ENCODE measurements around the gene ALDH1A3. TPM values are rescaled to one million over a fixed set of nuclear protein-coding genes. Genes with fewer than 3 reads are reported as not detected.
A peak's percentile ranks its signal among the peaks of the same experiment; 100 is the strongest.
"Not testable (repeated sequence)": the region's sequence is repeated elsewhere in the genome, so short reads cannot be mapped to it uniquely, and the experiment has no call there.

The ALDH1A3 gene
- total RNA-seq, 1 donor from 2014 or later: 62.9 TPM

DNA sequence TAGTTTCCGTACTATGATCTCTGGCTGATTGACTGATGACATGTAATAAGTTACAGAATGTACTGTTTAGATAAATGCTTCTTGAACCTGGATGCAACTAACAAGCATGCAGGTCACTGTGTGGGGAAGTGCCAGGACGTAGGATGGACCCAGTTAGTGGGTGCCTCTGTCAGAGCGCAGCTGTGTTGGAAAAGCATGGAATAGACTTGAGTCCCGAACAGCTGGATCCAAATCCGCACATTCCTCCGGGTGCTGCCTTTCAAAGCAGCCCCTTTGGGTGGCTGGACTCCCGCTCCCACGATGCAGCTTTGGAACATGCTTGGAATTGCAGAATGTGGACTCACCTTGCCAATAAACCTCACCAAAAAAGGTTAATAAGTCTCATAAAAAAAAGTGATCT lies 35.5 kb upstream of the ALDH1A3 start:
- Histone ChIP-seq H3K27me3 (no peaks in the 10 kb centered on the region), H3K4me1 (peaks cover 2% of the 10 kb centered on the region), H3K36me3 (no peaks in the 10 kb centered on the region), H3K9me3 (no peaks in the 10 kb centered on the region), H3K4me3 (no peak overlapping the region), H3K27ac (no peak overlapping the region)
- TF ChIP-seq POLR2A (IDR thresholded peaks at IDR 0.05) (no peak), POLR2AphosphoS5 (IDR thresholded peaks at IDR 0.05; ENCODE audit: insufficient read depth in 1 of 2, low read depth in 1 of 2) (no peak)
- TF ChIP-seq, protein P1, sequence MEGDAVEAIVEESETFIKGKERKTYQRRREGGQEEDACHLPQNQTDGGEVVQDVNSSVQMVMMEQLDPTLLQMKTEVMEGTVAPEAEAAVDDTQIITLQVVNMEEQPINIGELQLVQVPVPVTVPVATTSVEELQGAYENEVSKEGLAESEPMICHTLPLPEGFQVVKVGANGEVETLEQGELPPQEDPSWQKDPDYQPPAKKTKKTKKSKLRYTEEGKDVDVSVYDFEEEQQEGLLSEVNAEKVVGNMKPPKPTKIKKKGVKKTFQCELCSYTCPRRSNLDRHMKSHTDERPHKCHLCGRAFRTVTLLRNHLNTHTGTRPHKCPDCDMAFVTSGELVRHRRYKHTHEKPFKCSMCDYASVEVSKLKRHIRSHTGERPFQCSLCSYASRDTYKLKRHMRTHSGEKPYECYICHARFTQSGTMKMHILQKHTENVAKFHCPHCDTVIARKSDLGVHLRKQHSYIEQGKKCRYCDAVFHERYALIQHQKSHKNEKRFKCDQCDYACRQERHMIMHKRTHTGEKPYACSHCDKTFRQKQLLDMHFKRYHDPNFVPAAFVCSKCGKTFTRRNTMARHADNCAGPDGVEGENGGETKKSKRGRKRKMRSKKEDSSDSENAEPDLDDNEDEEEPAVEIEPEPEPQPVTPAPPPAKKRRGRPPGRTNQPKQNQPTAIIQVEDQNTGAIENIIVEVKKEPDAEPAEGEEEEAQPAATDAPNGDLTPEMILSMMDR (IDR thresholded peaks at IDR 0.05): no peak
- intact Hi-C loops (cut with DNase I): no loop called here
- DNase-seq (ENCODE audit: extremely low spot score in 2 of 2): no peak

DNA sequence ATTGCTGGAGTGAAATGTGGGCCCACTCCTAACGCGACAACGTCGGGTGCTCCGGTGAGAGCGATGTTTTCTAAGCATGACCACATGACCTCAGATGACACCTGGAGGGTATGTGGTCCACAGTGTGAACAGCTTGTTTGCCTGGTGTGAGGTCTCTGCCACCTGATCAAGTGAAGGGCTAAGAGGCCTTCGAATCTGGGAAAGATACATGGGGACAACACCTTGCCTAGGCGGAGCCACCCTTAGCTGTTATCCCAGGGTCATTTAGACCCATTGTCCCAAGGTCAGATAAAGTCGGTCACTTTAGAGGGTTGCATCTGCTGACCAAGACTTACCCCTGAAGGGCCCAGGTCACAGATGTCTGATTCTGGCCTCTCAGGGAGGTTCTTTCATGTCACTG lies 34.9 kb upstream of the ALDH1A3 start:
- intact Hi-C loops (cut with DNase I): no loop called here
- DNase-seq (ENCODE audit: extremely low spot score in 2 of 2): no peak
- Histone ChIP-seq H3K9me3 (no peaks in the 10 kb centered on the region), H3K27me3 (no peaks in the 10 kb centered on the region), H3K27ac (no peak overlapping the region), H3K4me1 (peaks cover 8% of the 10 kb centered on the region), H3K36me3 (no peaks in the 10 kb centered on the region), H3K4me3 (no peak overlapping the region)
- TF ChIP-seq, protein P1 (IDR thresholded peaks at IDR 0.05): no peak
- TF ChIP-seq POLR2A (IDR thresholded peaks at IDR 0.05) (no peak), POLR2AphosphoS5 (IDR thresholded peaks at IDR 0.05; ENCODE audit: insufficient read depth in 1 of 2, low read depth in 1 of 2) (no peak)

DNA sequence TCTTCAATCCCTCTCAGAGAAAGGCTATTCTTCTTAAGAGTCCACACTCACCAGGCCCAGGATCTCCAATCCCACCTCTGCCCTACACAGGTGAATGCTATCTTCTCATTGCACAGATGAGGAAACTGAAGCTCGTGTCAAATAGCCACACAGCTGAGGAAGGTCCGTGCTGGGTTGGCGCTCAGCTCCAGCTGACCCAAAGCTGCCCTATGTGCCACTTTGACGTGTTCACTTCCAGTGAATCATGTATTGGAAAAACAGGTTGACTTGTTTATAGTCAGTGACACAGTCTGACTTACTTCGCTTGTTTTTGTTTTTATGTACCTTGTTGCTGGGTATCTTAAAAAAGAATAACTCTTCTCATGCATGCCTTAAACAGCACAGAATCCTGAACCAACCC lies 32.4 kb upstream of the ALDH1A3 start:
- Histone ChIP-seq H3K27me3 (no peaks in the 10 kb centered on the region), H3K27ac (no peak overlapping the region), H3K4me1 (peaks cover 12% of the 10 kb centered on the region), H3K4me3 (no peak overlapping the region), H3K36me3 (no peaks in the 10 kb centered on the region), H3K9me3 (no peaks in the 10 kb centered on the region)
- intact Hi-C loops (cut with DNase I): no loop called here
- no peak for TF ChIP-seq POLR2AphosphoS5 (IDR thresholded peaks at IDR 0.05; ENCODE audit: insufficient read depth in 1 of 2, low read depth in 1 of 2)
- TF ChIP-seq, protein P1 (IDR thresholded peaks at IDR 0.05): no peak
- no peak for TF ChIP-seq POLR2A (IDR thresholded peaks at IDR 0.05)
- DNase-seq (ENCODE audit: extremely low spot score in 2 of 2): no peak

DNA sequence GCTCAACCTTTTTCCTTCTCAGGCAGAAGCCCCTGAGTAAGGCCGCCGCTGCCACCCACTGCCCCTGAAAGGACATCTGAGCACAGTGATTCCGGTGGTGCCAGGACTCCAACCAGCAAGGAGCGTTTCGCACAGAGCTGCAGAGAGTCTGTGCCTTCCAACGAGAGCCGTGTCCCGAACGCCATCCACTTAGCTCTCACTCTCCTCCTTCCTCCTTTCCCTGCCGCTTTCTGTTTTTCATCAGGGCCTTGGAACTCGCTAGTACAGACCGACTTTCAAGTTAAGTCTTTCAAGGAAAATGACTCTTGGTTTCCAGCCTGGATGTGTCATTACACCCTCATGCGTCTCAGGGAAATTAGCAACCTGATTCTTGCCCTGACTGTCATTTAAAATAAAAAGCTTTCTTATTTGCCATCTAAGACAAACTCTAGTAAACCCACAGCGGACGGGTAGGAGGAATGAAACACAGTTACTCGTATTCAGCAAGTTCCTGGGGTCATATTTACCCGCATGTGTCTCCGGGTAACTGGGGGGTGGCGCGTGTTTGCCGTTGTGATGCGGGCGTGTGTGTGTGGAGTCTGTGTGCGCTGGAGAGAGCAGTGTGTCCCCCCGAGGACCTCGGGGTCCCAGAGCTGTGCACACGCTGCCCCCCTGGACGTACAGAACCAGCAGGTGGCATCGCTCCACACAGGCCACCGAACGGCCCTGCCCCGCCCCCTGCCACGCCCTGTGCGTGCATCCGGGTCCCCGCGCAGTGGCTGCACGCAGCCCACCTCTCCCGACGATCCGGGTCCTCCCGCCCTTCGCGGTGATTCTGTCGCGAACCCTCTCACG lies 30.4 kb upstream of the ALDH1A3 start:
- Histone ChIP-seq H3K4me3 (peak overlapping the region; percentile 45 to 55), H3K27ac (peak overlapping the region; percentile 54), H3K4me1 (peaks cover 12% of the 10 kb centered on the region), H3K36me3 (no peaks in the 10 kb centered on the region), H3K27me3 (no peaks in the 10 kb centered on the region), H3K9me3 (no peaks in the 10 kb centered on the region)
- DNase-seq (ENCODE audit: extremely low spot score in 2 of 2): no peak
- intact Hi-C loops (cut with DNase I): no loop called here
- TF ChIP-seq POLR2A (IDR thresholded peaks at IDR 0.05) (peak in 1 of 2 donors; percentile 4), POLR2AphosphoS5 (IDR thresholded peaks at IDR 0.05; ENCODE audit: insufficient read depth in 1 of 2, low read depth in 1 of 2) (peak in 1 of 2 donors; percentile 56)
- TF ChIP-seq, protein P1 (IDR thresholded peaks at IDR 0.05): peak in 1 of 3 experiments; percentile 32

DNA sequence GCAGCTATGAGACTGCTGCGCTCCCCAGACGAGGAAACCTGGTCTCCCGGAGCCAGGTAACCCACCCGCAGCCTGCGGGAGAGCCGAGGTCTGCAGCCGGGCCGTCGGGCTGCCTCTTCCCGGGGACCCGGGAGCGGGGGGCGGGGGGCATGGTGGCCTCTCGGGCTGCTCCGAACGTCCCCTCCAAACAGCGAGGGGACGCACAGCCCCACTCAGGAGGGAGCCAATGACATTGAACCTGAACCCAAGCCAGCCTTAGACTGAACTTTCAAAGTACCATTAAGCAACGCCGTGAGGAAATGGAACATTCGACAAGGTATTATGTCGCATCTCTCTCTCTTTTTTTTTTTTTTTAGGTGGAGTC lies 29.8 kb upstream of the ALDH1A3 start:
- H3K36me3 ChIP-seq: no peaks in the 10 kb centered on the region
- no peaks in the 10 kb centered on the region for H3K27me3 ChIP-seq
- H3K27ac ChIP-seq: peak overlapping the region; percentile 54
- H3K4me3 ChIP-seq: peak overlapping the region; percentile 45 to 55
- intact Hi-C loops (cut with DNase I): no loop called here
- H3K9me3 ChIP-seq: no peaks in the 10 kb centered on the region
- no peak for DNase-seq (ENCODE audit: extremely low spot score in 2 of 2)
- no peak for TF ChIP-seq POLR2A (IDR thresholded peaks at IDR 0.05)
- TF ChIP-seq, protein P1 (IDR thresholded peaks at IDR 0.05): no peak
- TF ChIP-seq POLR2AphosphoS5 (IDR thresholded peaks at IDR 0.05; ENCODE audit: insufficient read depth in 1 of 2, low read depth in 1 of 2): peak in 1 of 2 donors; percentile 46
- peaks cover 12% of the 10 kb centered on the region for H3K4me1 ChIP-seq

DNA sequence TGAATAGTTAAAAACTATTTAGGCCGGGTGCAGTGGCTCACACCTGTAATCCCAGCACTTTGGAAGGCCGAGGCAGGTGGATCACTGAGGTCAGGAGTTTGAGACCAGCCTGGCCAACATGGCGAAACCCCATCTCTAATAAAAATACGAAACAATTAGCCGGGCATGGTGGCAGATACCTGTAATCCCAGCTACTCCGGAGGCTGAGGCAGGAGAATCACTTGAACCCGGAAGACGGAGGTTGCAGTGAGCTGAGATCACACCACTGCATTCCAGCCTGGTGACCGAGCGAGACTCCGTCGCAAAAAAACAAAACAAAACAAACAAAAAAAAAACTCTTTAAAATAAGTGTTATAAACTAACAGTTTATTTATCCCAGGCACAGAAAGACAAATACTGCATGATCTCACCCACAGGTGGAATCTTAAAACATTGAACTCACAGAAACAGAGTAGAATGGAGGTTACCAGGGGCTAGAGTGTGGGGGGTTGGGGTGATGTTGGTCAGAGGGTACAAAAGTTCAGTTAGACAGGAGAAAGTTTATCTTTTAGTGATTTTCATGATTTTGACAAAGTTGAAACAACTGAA lies 28.1 kb upstream of the ALDH1A3 start:
- peaks cover 12% of the 10 kb centered on the region for H3K4me1 ChIP-seq
- H3K4me3 ChIP-seq; H3K36me3 ChIP-seq; DNase-seq (ENCODE audit: extremely low spot score in 2 of 2); H3K9me3 ChIP-seq; H3K27me3 ChIP-seq; intact Hi-C loops (cut with DNase I); H3K27ac ChIP-seq: not testable (repeated sequence)
